ENCODE data around the gene TUBGCP2.

Gene TUBGCP2

GRCh38 chr10:133281628-133282372 lies 26.9 kb downstream of the TUBGCP2 start:
- POLR2A ChIA-PET (ENCODE audit: low non-redundant PET): no interaction called here
- CTCF ChIA-PET: interaction anchor here (0.6 to 1.6 kb wide), 4 partner anchors 11 to 81 kb away, joined by 3 to 6 read pairs (median 4); no protein-coding TSS in a partner anchor
- H3K27ac ChIP-seq: peak overlapping the region; percentile 15; the same call in 1 of the 2 replicates
- no peak for TF ChIP-seq CTCF (conservative IDR thresholded peaks at IDR 0.05; ENCODE audit: low read depth)
- DNase-seq (ENCODE audit: low spot score): no peak

GRCh38 chr10:133281084-133281483 lies 27.6 kb downstream of the TUBGCP2 start:
- 0 out of 2 replicates have a peak overlapping the region, but pooled peaks have one; percentile 15 for H3K27ac ChIP-seq
- POLR2A ChIA-PET (ENCODE audit: low non-redundant PET): interaction anchor here (0.7 kb wide), 1 partner anchor 27 kb away, joined by 8 read pairs; no protein-coding TSS in a partner anchor
- CTCF ChIA-PET: interaction anchor here (1.0 to 1.6 kb wide), 3 partner anchors 12 to 48 kb away, joined by 3 to 6 read pairs (median 3); no protein-coding TSS in a partner anchor
- DNase-seq (ENCODE audit: low spot score): no peak
- no peak for TF ChIP-seq CTCF (conservative IDR thresholded peaks at IDR 0.05; ENCODE audit: low read depth)

GRCh38 chr10:133280391-133281059 lies 28.1 kb downstream of the TUBGCP2 start:
- no peak for TF ChIP-seq CTCF (conservative IDR thresholded peaks at IDR 0.05; ENCODE audit: low read depth)
- H3K27ac ChIP-seq: peak overlapping the region; percentile 89
- ChIA-PET CTCF (interaction anchor here (1.1 kb wide), 1 partner anchor 49 kb away, joined by 3 read pairs; no protein-coding TSS in a partner anchor), POLR2A (ENCODE audit: low non-redundant PET) (interaction anchor here (0.7 kb wide), 1 partner anchor 27 kb away, joined by 8 read pairs; no protein-coding TSS in a partner anchor)
- DNase-seq (ENCODE audit: low spot score): no peak

- DNase-seq (ENCODE audit: low spot score): no peak
- CTCF ChIA-PET: interaction anchor here (1.1 to 1.6 kb wide), 3 partner anchors 33 to 50 kb away, joined by 3 to 8 read pairs (median 5); no protein-coding TSS in a partner anchor
These were observed 29.1 kb downstream of the TUBGCP2 start for GRCh38 chr10:133279326-133280226.

GRCh38 chr10:133278577-133279265 lies 30.0 kb downstream of the TUBGCP2 start:
- H3K27ac ChIP-seq: peak overlapping the region; percentile 89
- TF ChIP-seq CTCF (conservative IDR thresholded peaks at IDR 0.05; ENCODE audit: low read depth): no peak
- CTCF ChIA-PET: interaction anchor here (0.6 to 1.6 kb wide), 5 partner anchors 20 to 51 kb away, joined by 3 to 8 read pairs (median 5); no protein-coding TSS in a partner anchor
- POLR2A ChIA-PET (ENCODE audit: low non-redundant PET): interaction anchor here (0.6 to 1.0 kb wide), 3 partner anchors 18 to 32 kb away, joined by 3 to 5 read pairs (median 5); no protein-coding TSS in a partner anchor
- peak; percentile 90 for DNase-seq (ENCODE audit: low spot score)

More at GRCh38 chr10:133279326-133280226, 29.1 kb downstream of the TUBGCP2 start:
- H3K27ac ChIP-seq: peak overlapping the region; percentile 89
- no peak for TF ChIP-seq CTCF (conservative IDR thresholded peaks at IDR 0.05; ENCODE audit: low read depth)
- POLR2A ChIA-PET (ENCODE audit: low non-redundant PET): interaction anchor here (0.8 kb wide), 1 partner anchor 22 kb away, joined by 3 read pairs; no protein-coding TSS in a partner anchor
